Measurements from ENCODE around the gene TUBG1. TPM values are rescaled to one million over a fixed set of nuclear protein-coding genes. Genes with fewer than 3 reads are reported as not detected.
A peak's percentile ranks its signal among the peaks of the same experiment; 100 is the strongest.

TUBG1 gene
- total and polyA plus RNA-seq, 9 of the 15 experiments (the other 6 are each of a cell fraction or from before 2014, with no cell fraction given), result 33.1 to 147 (median 66.0) TPM

- no peak for TF ChIP-seq CHD7 (IDR thresholded peaks at IDR 0.05; ENCODE audit: low read depth, low read length)
- TF ChIP-seq OTX1 (CRISPR knock-in tag; IDR thresholded peaks at IDR 0.05), result no peak
- no peak; the same call in 1 of the 2 replicates for TF ChIP-seq MYC (IDR thresholded peaks at IDR 0.05; ENCODE audit: low read depth, low read length)
- TF ChIP-seq MYC (CRISPR knock-in tag; IDR thresholded peaks at IDR 0.05; ENCODE audit: borderline replicate concordance, low read depth), result no peak
- no peak for TF ChIP-seq ZNF3 (CRISPR knock-in tag; IDR thresholded peaks at IDR 0.05)
- TF ChIP-seq ADNP (tag; IDR thresholded peaks at IDR 0.05), result peak; percentile 65
- no peak for TF ChIP-seq HCFC1 (IDR thresholded peaks at IDR 0.05; ENCODE audit: low read depth, low read length)
- no peak for TF ChIP-seq DDX20 (tag; IDR thresholded peaks at IDR 0.05; ENCODE audit: low read depth)
- TF ChIP-seq MAZ (CRISPR knock-in tag; conservative IDR thresholded peaks at IDR 0.05 in 1 of 2, IDR thresholded peaks at IDR 0.05 in 1 of 2), result peak in 1 of 2 experiments; percentile 27; a peak in 1 of 4 replicates
- no peak for TF ChIP-seq PTRF (tag; IDR thresholded peaks at IDR 0.05)
- TF ChIP-seq ZNF780A (CRISPR knock-in tag; IDR thresholded peaks at IDR 0.05), result no peak
- no peak for TF ChIP-seq ZKSCAN1 (IDR thresholded peaks at IDR 0.05; ENCODE audit: low read depth, low read length)
- no peak for TF ChIP-seq NONO (IDR thresholded peaks at IDR 0.05; ENCODE audit: low read depth in 2 of 2, low read length in 1 of 2)
- no peak for TF ChIP-seq RB1 (IDR thresholded peaks at IDR 0.05; ENCODE audit: low read depth)
Measured at GRCh38 chr17:42623732-42624596, 14.5 kb downstream of the TUBG1 start (continued).
